ENCODE data around the gene FFAR4. TPM values are rescaled to one million over a fixed set of nuclear protein-coding genes. Genes with fewer than 3 reads are reported as not detected.

FFAR4 gene
- total and polyA plus RNA-seq, 2 of the 4 experiments (the other 2 are of a cell fraction), result not detected

GRCh38 chr10:93573051-93573909 is 6.8 kb downstream of the FFAR4 start:
- POLR2A ChIA-PET (ENCODE audit: unreplicated experiment), result no interaction called here
- no peak overlapping the region for H2BK120ac ChIP-seq (ENCODE audit: low read depth, low read length)
- H3K36me3 ChIP-seq (ENCODE audit: control insufficient read depth, insufficient read depth, low read length), result no peaks in the 10 kb centered on the region
- no peak overlapping the region for H3K4me3 ChIP-seq (ENCODE audit: insufficient read depth, low read depth, low read length)
- CTCF ChIA-PET, result interaction anchor here (0.6 kb wide), 1 partner anchor 31 kb away, joined by 3 read pairs; no protein-coding TSS in a partner anchor
- WGBS, 2 experiments (ENCODE audit: extremely low coverage in 2 of 2, insufficient read length in 1 of 2), result no CpG with 5 or more reads among the region's 10 CpGs
- H3K56ac ChIP-seq (ENCODE audit: extremely low read depth, insufficient read depth, low read length), result no peak overlapping the region
- no peak overlapping the region for H2BK15ac ChIP-seq (ENCODE audit: low read depth, low read length)
- H4K91ac ChIP-seq (ENCODE audit: insufficient read depth, low read depth, low read length), result no peak overlapping the region
- no TSS peak for BruUV-seq (replicated peaks)
- dilution Hi-C loops (cut with HindIII; ENCODE audit: low sequenced_read_pairs, unreplicated experiment) (no loop called here), intact Hi-C loops (cut with micrococcal nuclease) (no loop called here), in situ Hi-C loops (cut with MboI; ENCODE audit: low sequenced_read_pairs) (no loop called here)
- no peak overlapping the region for H3K14ac ChIP-seq (replicated peaks; ENCODE audit: low read depth, low read length)
- H3K9me3 ChIP-seq (ENCODE audit: control insufficient read depth, insufficient read depth, low read length), result no peaks in the 10 kb centered on the region
- H4K20me1 ChIP-seq (ENCODE audit: insufficient read depth, low read length), result no peaks in the 10 kb centered on the region
- no peak overlapping the region for H4K5ac ChIP-seq (ENCODE audit: low read depth, low read length)
- H2BK20ac ChIP-seq (ENCODE audit: low read depth, low read length), result no peak overlapping the region
- H3K4me2 ChIP-seq (ENCODE audit: low read depth, low read length), result no peak overlapping the region
- H3K9me1 ChIP-seq (ENCODE audit: insufficient read depth, low read length), result no peaks in the 10 kb centered on the region
- H3K23ac ChIP-seq (ENCODE audit: low read depth, low read length), result no peak overlapping the region
- H3K9ac ChIP-seq (ENCODE audit: low read depth, low read length), result no peak overlapping the region
- no peak overlapping the region for H3K4ac ChIP-seq (ENCODE audit: low read depth, low read length)
- no peak overlapping the region for H2AK9ac ChIP-seq (replicated peaks; ENCODE audit: low read depth, low read length, poor library complexity)
- no peak overlapping the region for H3K27ac ChIP-seq (ENCODE audit: insufficient read depth, low read length)
- peaks cover 59% of the 10 kb centered on the region for H3K27me3 ChIP-seq (ENCODE audit: control insufficient read depth, insufficient read depth, low read length)
- H2AFZ ChIP-seq (replicated peaks; ENCODE audit: low read length, poor library complexity), result no peak overlapping the region
- H3K18ac ChIP-seq (ENCODE audit: low read depth, low read length), result no peak overlapping the region
- no peak overlapping the region for H4K8ac ChIP-seq (ENCODE audit: low read depth in 2 of 2, low read length in 2 of 2)
- H3K4me1 ChIP-seq (ENCODE audit: control insufficient read depth, insufficient read depth, low read length), result no peaks in the 10 kb centered on the region
- no peak overlapping the region for H2AK5ac ChIP-seq (ENCODE audit: low read depth, low read length)
- no peak overlapping the region for H2BK5ac ChIP-seq (ENCODE audit: low read depth, low read length, poor library complexity, severe bottlenecking)
- DNase-seq (no peak), ATAC-seq (ENCODE audit: low read depth) (no peak)
- H3K79me1 ChIP-seq (ENCODE audit: low read depth in 1 of 2, low read length in 2 of 2), result no peaks in the 10 kb centered on the region
- no peak for TF ChIP-seq CEBPB (IDR thresholded peaks at IDR 0.05; ENCODE audit: low read depth, low read length)
- TF ChIP-seq NFE2L2 (IDR thresholded peaks at IDR 0.05; ENCODE audit: low read depth, low read length), result no peak
- no peak for TF ChIP-seq POLR2A (IDR thresholded peaks at IDR 0.05; ENCODE audit: low read depth, low read length)
- TF ChIP-seq CTCF (conservative IDR thresholded peaks at IDR 0.05; ENCODE audit: low read depth, low read length), result no peak
- TF ChIP-seq RFX5 (IDR thresholded peaks at IDR 0.05; ENCODE audit: low read depth, low read length), result no peak
- no peak for TF ChIP-seq MAFK (IDR thresholded peaks at IDR 0.05; ENCODE audit: low read depth, low read length)
- TF ChIP-seq FOS (IDR thresholded peaks at IDR 0.05; ENCODE audit: low read depth, low read length), result no peak
- no peak for TF ChIP-seq RCOR1 (IDR thresholded peaks at IDR 0.05; ENCODE audit: insufficient replicate concordance, low read length)
- TF ChIP-seq MAZ (IDR thresholded peaks at IDR 0.05; ENCODE audit: borderline replicate concordance, low read depth, low read length), result no peak
- TF ChIP-seq, protein P1, sequence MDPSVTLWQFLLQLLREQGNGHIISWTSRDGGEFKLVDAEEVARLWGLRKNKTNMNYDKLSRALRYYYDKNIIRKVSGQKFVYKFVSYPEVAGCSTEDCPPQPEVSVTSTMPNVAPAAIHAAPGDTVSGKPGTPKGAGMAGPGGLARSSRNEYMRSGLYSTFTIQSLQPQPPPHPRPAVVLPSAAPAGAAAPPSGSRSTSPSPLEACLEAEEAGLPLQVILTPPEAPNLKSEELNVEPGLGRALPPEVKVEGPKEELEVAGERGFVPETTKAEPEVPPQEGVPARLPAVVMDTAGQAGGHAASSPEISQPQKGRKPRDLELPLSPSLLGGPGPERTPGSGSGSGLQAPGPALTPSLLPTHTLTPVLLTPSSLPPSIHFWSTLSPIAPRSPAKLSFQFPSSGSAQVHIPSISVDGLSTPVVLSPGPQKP (IDR thresholded peaks at IDR 0.05; ENCODE audit: borderline replicate concordance, low read depth, low read length), result no peak
- no peak for TF ChIP-seq RAD21 (IDR thresholded peaks at IDR 0.05; ENCODE audit: low read length)
- TF ChIP-seq SMC3 (IDR thresholded peaks at IDR 0.05; ENCODE audit: low read depth, low read length), result no peak
- TF ChIP-seq BHLHE40 (IDR thresholded peaks at IDR 0.05; ENCODE audit: low read depth, low read length), result no peak
- TF ChIP-seq USF2 (IDR thresholded peaks at IDR 0.05; ENCODE audit: low read depth, low read length), result no peak
- no peak for TF ChIP-seq CHD1 (IDR thresholded peaks at IDR 0.05; ENCODE audit: low read depth, low read length)
